Measurements from ENCODE around the gene KIRREL3. TPM values are rescaled to one million over a fixed set of nuclear protein-coding genes. Genes with fewer than 3 reads are reported as not detected.

Gene KIRREL3
- total RNA-seq: 0.26 and 0.29 TPM in 2 replicates
- long read RNA-seq: 0 reads

DNA sequence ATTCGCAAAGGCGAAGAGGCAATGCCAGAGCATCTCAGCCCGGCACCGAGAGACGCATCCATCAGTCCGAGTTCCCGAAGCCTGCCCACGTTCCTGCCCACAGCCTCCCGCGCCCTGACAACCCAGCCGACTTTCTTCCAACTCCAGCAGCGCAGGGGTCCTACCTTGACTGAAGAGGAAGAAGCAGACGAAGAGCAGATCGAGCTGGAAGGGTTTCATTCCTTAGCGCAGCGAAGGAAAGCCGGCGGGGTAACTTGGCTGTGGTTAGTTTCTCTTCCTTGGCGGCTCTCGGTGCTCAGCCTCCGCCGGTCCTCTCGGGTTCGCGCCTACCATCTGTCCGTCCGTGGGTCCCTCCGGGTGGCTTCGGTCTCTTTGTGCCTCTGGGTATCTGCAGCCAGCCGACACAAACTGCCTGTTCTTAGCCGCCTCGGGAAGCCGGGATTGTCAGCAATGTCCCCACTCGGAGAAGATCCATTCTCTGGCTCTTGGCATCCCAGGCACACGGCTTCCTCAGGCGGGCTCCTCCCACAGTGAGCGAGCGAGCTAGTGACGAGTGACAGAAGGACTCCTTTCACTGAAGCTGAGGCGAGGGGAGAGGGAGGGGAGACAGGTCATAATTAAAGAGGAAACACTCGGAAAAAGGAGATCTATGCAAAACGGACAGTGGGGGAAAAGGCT, at the start of gene KIRREL3:
TSS of gene KIRREL3 (minus strand) at position 480 of the 678 bp plus-strand sequence.
- no peaks in the 10 kb centered on the region for H3K4me1 Mint-ChIP-seq (ENCODE audit: low read depth)
- H3K36me3 Mint-ChIP-seq (ENCODE audit: insufficient read depth): no peaks in the 10 kb centered on the region
- H3K27me3 Mint-ChIP-seq: peaks cover 18% of the 10 kb centered on the region
- H3K9me3 Mint-ChIP-seq (ENCODE audit: low read depth): no peaks in the 10 kb centered on the region
- no peak within 1 kb of the TSS for H3K27ac Mint-ChIP-seq
- DNase-seq (ENCODE audit: low spot score, unreplicated experiment): no peak
- TF ChIP-seq, protein P1, sequence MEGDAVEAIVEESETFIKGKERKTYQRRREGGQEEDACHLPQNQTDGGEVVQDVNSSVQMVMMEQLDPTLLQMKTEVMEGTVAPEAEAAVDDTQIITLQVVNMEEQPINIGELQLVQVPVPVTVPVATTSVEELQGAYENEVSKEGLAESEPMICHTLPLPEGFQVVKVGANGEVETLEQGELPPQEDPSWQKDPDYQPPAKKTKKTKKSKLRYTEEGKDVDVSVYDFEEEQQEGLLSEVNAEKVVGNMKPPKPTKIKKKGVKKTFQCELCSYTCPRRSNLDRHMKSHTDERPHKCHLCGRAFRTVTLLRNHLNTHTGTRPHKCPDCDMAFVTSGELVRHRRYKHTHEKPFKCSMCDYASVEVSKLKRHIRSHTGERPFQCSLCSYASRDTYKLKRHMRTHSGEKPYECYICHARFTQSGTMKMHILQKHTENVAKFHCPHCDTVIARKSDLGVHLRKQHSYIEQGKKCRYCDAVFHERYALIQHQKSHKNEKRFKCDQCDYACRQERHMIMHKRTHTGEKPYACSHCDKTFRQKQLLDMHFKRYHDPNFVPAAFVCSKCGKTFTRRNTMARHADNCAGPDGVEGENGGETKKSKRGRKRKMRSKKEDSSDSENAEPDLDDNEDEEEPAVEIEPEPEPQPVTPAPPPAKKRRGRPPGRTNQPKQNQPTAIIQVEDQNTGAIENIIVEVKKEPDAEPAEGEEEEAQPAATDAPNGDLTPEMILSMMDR (IDR thresholded peaks at IDR 0.05; ENCODE audit: unreplicated experiment): no peak
- H3K4me3 Mint-ChIP-seq (ENCODE audit: low read depth): no peak within 1 kb of the TSS

DNA sequence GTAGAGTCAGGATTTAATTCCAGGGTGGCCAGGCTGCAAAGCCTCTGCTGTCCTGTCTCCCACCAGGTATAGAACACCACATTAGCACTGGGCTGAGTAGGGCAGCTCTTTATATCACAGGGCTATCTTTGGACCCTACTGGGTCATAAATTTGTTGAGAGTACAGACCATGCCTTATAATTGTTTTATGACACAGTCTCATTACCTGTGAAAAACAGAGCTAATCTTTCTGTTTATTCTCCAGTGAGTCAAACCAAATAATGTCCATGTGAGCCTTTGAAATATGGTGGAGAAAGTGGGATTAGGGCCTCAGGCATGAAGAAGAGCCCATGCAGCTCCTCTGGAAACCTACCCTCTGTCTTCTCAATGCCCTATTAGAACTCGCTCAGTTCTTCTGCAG, 49.6 kb upstream of the KIRREL3 start:
- no peak for DNase-seq (ENCODE audit: low spot score, unreplicated experiment)
- Mint-ChIP-seq H3K9me3 (ENCODE audit: low read depth) (no peaks in the 10 kb centered on the region), H3K4me1 (ENCODE audit: low read depth) (no peaks in the 10 kb centered on the region), H3K4me3 (ENCODE audit: low read depth) (no peak overlapping the region), H3K36me3 (ENCODE audit: insufficient read depth) (no peaks in the 10 kb centered on the region), H3K27me3 (peaks cover 14% of the 10 kb centered on the region), H3K27ac (no peak overlapping the region)
- TF ChIP-seq, protein P1 (IDR thresholded peaks at IDR 0.05; ENCODE audit: unreplicated experiment): no peak

DNA sequence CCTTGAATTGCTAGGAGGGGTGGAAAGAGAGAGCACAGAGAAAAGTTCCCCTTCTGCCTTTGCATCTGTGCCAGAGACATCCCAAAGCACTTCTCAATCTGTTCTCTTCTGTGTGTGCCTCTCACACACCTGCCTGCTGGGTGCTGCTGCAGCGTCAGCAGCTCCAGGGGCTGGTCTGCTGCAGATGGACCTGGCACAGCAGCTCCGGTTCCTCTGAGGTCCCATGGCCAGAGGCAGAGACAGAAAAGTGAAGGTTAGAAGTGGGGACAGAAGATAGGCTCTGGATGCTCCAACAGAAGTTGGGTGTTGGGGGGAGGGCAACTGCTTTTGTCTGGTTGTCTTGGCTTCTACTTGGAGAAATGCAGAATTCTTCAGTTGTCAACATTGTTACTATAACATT, 48.9 kb upstream of the KIRREL3 start:
- H3K4me1 Mint-ChIP-seq (ENCODE audit: low read depth): peaks cover 3% of the 10 kb centered on the region
- H3K27me3 Mint-ChIP-seq: peaks cover 12% of the 10 kb centered on the region
- H3K4me3 Mint-ChIP-seq (ENCODE audit: low read depth): no peak overlapping the region
- TF ChIP-seq, protein P1 (IDR thresholded peaks at IDR 0.05; ENCODE audit: unreplicated experiment): no peak
- H3K27ac Mint-ChIP-seq: no peak overlapping the region
- no peak for DNase-seq (ENCODE audit: low spot score, unreplicated experiment)
- no peaks in the 10 kb centered on the region for H3K9me3 Mint-ChIP-seq (ENCODE audit: low read depth)
- no peaks in the 10 kb centered on the region for H3K36me3 Mint-ChIP-seq (ENCODE audit: insufficient read depth)

DNA sequence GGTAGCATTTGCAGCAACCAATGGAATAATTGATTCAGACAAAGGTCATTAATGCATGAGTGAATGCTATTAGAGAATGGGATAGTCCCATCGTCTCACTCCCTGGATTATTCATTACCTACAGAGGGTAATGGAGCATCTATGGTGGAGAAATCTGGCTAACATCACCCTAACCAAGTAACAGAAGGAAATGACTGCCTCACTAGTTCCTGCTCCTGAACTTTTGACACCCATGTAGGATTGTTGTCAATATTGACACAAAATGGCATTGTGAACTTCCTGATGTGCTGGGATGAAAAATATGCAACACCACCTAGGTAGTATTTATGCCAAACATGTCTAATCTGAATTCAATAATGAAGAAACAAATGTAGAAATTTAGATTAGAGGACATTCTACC, 44.0 kb upstream of the KIRREL3 start:
- Mint-ChIP-seq H3K27me3 (peaks cover 3% of the 10 kb centered on the region), H3K36me3 (ENCODE audit: insufficient read depth) (no peaks in the 10 kb centered on the region), H3K9me3 (ENCODE audit: low read depth) (no peaks in the 10 kb centered on the region), H3K27ac (no peak overlapping the region), H3K4me1 (ENCODE audit: low read depth) (peaks cover 5% of the 10 kb centered on the region), H3K4me3 (ENCODE audit: low read depth) (no peak overlapping the region)
- TF ChIP-seq, protein P1 (IDR thresholded peaks at IDR 0.05; ENCODE audit: unreplicated experiment): no peak
- no peak for DNase-seq (ENCODE audit: low spot score, unreplicated experiment)

DNA sequence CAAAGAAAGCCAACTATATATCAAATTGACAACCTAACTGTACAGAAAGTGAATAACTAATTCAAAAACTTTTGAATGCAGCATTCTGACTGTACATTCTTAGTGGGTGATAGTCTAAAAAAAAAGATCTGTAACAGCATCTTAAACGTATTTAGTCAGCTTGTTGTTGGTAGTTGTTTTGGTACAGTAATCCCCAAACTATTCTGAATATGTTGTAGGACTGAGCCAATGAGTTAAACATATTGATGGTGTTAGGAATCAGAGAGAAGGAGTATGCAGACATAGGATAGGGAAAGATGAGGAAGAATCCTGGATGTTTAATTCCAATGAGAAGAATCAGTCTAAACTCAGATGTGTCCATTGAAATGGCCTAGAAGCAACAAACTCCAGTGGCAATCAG, 41.9 kb upstream of the KIRREL3 start:
- TF ChIP-seq, protein P1 (IDR thresholded peaks at IDR 0.05; ENCODE audit: unreplicated experiment): no peak
- H3K36me3 Mint-ChIP-seq (ENCODE audit: insufficient read depth): no peaks in the 10 kb centered on the region
- H3K27ac Mint-ChIP-seq: no peak overlapping the region
- no peak overlapping the region for H3K4me3 Mint-ChIP-seq (ENCODE audit: low read depth)
- H3K27me3 Mint-ChIP-seq: peaks cover 3% of the 10 kb centered on the region
- peaks cover 9% of the 10 kb centered on the region for H3K4me1 Mint-ChIP-seq (ENCODE audit: low read depth)
- DNase-seq (ENCODE audit: low spot score, unreplicated experiment): no peak
- H3K9me3 Mint-ChIP-seq (ENCODE audit: low read depth): no peaks in the 10 kb centered on the region

Data from progenitor cell of endocrine pancreas (in vitro differentiated cells).